Measurements from ENCODE around the gene DCTN3. TPM values are rescaled to one million over a fixed set of nuclear protein-coding genes. Genes with fewer than 3 reads are reported as not detected.

Gene DCTN3
- total and polyA plus RNA-seq, 8 donors: 31.5 to 84.3 (median 38.7) TPM

DNA sequence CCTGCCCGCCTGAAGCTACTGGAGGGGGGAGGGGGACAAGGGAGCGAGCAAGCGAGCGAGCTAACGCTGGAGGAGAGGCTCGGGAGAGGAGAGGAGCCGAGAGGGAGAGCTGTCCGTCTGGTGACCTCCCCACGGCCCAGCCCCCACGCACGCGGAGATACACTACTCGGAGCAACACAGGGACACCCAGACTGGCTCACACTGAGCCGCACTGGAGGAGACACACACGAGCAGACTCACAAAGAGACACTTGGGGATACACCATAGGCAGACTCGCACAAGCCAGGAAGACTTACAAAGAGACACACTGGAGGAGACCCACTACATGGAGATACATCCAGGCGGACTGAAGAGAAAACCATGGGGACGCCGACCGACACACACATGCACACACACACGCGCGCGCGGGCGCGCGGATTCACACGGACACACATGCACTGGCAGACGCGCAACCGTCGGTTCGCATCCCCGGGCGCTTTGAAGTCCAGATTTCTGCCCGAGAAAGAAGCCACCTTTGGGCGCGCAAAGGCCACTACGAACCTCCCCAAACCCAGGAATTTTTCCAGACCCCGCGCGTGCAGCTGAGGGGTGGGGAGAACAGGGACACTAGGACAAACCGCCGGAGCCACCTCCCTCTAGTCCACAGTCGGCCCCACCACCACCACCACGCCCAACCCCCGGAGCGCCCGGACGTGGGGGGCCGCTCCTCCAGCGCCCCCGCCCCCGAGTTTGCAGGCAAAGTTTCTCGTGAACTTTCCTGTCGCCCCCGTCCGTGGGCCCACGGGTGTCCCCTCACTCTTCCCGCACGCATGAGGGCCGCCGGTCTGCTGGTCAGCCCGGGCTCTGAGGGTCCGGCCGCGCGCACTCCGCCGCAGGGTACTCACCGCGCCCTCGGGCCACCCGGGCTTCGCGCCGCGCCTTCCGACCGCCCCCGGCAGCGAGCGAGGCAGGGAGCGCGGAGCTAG is 31.3 kb downstream of the DCTN3 start:
- no peaks in the 10 kb centered on the region for H3K9me3 ChIP-seq
- peak overlapping the region in 3 of 4 donors; percentile 10 to 38 (median 31) for H3K4me3 ChIP-seq
- no peak for ATAC-seq
- no peak for DNase-seq
- peaks cover 0 to 25% (median 4%) of the 10 kb centered on the region in 4 donors for H3K27me3 ChIP-seq
- H3K36me3 ChIP-seq: no peaks in the 10 kb centered on the region
- H3K4me1 ChIP-seq: peaks cover 0 to 3% (median 0%) of the 10 kb centered on the region in 3 donors
- 2% methylated on average over 71 to 86 of the region's 86 CpGs for WGBS, 2 donors
- intact Hi-C loops (cut with DNase I): no loop called here
- no peak overlapping the region for H3K27ac ChIP-seq
- TF ChIP-seq, protein P1, sequence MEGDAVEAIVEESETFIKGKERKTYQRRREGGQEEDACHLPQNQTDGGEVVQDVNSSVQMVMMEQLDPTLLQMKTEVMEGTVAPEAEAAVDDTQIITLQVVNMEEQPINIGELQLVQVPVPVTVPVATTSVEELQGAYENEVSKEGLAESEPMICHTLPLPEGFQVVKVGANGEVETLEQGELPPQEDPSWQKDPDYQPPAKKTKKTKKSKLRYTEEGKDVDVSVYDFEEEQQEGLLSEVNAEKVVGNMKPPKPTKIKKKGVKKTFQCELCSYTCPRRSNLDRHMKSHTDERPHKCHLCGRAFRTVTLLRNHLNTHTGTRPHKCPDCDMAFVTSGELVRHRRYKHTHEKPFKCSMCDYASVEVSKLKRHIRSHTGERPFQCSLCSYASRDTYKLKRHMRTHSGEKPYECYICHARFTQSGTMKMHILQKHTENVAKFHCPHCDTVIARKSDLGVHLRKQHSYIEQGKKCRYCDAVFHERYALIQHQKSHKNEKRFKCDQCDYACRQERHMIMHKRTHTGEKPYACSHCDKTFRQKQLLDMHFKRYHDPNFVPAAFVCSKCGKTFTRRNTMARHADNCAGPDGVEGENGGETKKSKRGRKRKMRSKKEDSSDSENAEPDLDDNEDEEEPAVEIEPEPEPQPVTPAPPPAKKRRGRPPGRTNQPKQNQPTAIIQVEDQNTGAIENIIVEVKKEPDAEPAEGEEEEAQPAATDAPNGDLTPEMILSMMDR (IDR thresholded peaks at IDR 0.05): no peak
- FAIRE-seq: no peak

- H3K36me3 ChIP-seq: no peaks in the 10 kb centered on the region
- FAIRE-seq (no peak), ATAC-seq (no peak), DNase-seq (no peak)
- no peak overlapping the region for H3K4me3 ChIP-seq
- peaks cover 0 to 3% (median 0%) of the 10 kb centered on the region in 3 donors for H3K4me1 ChIP-seq
- TF ChIP-seq, protein P1 (IDR thresholded peaks at IDR 0.05): no peak
- intact Hi-C loops (cut with DNase I): no loop called here
- no peaks in the 10 kb centered on the region for H3K9me3 ChIP-seq
- WGBS, 2 donors: 42 to 43% methylated on average over 2 of the region's 2 CpGs
- H3K27ac ChIP-seq: no peak overlapping the region
- H3K27me3 ChIP-seq: peaks cover 0 to 25% (median 3%) of the 10 kb centered on the region in 4 donors
Measured at GRCh38 chr9:34587271-34587670, 33.0 kb downstream of the DCTN3 start.

DNA sequence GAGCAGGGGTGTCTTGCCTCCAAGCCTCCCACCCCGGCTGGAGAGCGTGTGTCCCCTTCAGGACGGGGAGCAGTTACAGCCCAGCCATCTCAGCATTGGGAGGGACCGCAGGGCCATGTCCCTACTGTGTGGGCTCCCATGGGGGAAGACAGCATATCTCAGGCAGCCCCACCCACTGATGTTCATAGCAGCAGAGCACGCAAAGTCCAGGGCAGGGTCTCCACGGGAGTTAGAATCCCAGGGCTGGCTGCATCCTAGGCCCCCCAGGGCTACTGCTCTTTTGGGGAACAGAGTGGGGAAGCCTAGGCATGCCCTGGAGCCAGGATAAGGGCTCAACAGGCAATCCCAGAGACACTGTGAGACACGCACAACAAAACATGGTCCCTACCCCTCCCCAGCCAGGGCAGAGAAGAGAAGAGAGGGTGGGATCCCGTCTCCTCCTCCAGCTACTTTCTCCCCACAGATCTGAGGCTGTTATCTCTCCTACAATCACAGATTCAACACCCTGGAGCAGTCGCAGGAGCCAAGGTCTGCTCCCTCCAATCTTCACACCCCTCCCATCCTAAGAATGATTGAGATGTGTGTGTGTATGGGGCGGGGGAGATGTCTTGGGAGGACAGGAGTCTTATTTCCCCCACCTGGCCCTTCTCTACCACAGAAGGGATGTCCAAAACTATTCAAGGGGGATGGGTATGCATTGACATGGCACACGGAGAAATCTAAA is 34.2 kb downstream of the DCTN3 start:
- H3K27me3 ChIP-seq: peaks cover 0 to 22% (median 3%) of the 10 kb centered on the region in 4 donors
- H3K9me3 ChIP-seq: no peaks in the 10 kb centered on the region
- DNase-seq (no peak), FAIRE-seq (no peak), ATAC-seq (no peak)
- peaks cover 0 to 3% (median 0%) of the 10 kb centered on the region in 3 donors for H3K4me1 ChIP-seq
- intact Hi-C loops (cut with DNase I): no loop called here
- H3K27ac ChIP-seq: no peak overlapping the region
- H3K4me3 ChIP-seq: no peak overlapping the region
- H3K36me3 ChIP-seq: no peaks in the 10 kb centered on the region
- TF ChIP-seq, protein P1 (IDR thresholded peaks at IDR 0.05): no peak
- 15 to 17% methylated on average over 11 of the region's 11 CpGs for WGBS, 2 donors

- H3K36me3 ChIP-seq: no peaks in the 10 kb centered on the region
- intact Hi-C loops (cut with DNase I): no loop called here
- H3K9me3 ChIP-seq: no peaks in the 10 kb centered on the region
- WGBS, 2 donors: 47 to 55% methylated on average over 5 of the region's 5 CpGs
- FAIRE-seq (no peak), ATAC-seq (no peak), DNase-seq (no peak)
- no peak overlapping the region for H3K4me3 ChIP-seq
- no peak overlapping the region for H3K27ac ChIP-seq
- peaks cover 0 to 20% (median 3%) of the 10 kb centered on the region in 4 donors for H3K27me3 ChIP-seq
- H3K4me1 ChIP-seq: no peaks in the 10 kb centered on the region
- TF ChIP-seq, protein P1 (IDR thresholded peaks at IDR 0.05): no peak
Measured at GRCh38 chr9:34584970-34585369, 35.3 kb downstream of the DCTN3 start.

All from pancreas (tissue), 10 donors.